ENCODE data around the gene IL17RC. TPM values are rescaled to one million over a fixed set of nuclear protein-coding genes. Genes with fewer than 3 reads are reported as not detected.
A peak's percentile ranks its signal among the peaks of the same experiment; 100 is the strongest.
"Not testable (repeated sequence)": the region's sequence is repeated elsewhere in the genome, so short reads cannot be mapped to it uniquely, and the experiment has no call there.

IL17RC gene
- total RNA-seq, 2 experiments from 2014 or later: 0.40 to 0.46 TPM

GRCh38 chr3:9883706-9884554, 33.0 kb upstream of the IL17RC start:
- Mint-ChIP-seq H3K4me3 (no peak overlapping the region), H3K36me3 (no peaks in the 10 kb centered on the region), H3K9me3 (no peaks in the 10 kb centered on the region), H3K4me1 (ENCODE audit: low read depth) (no peaks in the 10 kb centered on the region), H3K27ac (no peak overlapping the region), H3K27me3 (no peaks in the 10 kb centered on the region)
- DNase-seq: no peak
- POLR2A ChIA-PET: interaction anchor here (0.7 kb wide), 2 partner anchors 24 to 75 kb away, joined by 3 read pairs; no protein-coding TSS in a partner anchor
- intact Hi-C loops (cut with micrococcal nuclease): no loop called here
- CTCF ChIA-PET: interaction anchor here (1.1 to 2.0 kb wide), 2 partner anchors 49 to 157 kb away, joined by 3 to 9 read pairs; partner anchors contain the start of gene CRELD1

GRCh38 chr3:9884555-9885165, 32.2 kb upstream of the IL17RC start:
- intact Hi-C loops (cut with micrococcal nuclease): no loop called here
- Mint-ChIP-seq H3K4me1 (ENCODE audit: low read depth) (no peaks in the 10 kb centered on the region), H3K27ac (no peak overlapping the region), H3K4me3 (no peak overlapping the region), H3K27me3 (no peaks in the 10 kb centered on the region), H3K9me3 (no peaks in the 10 kb centered on the region), H3K36me3 (no peaks in the 10 kb centered on the region)
- CTCF ChIA-PET: interaction anchor here (1.1 to 2.0 kb wide), 3 partner anchors 36 to 157 kb away, joined by 3 to 9 read pairs (median 3); partner anchors contain the start of gene CRELD1
- DNase-seq: no peak
- POLR2A ChIA-PET: no interaction called here

GRCh38 chr3:9886328-9886727, 30.6 kb upstream of the IL17RC start:
- Mint-ChIP-seq H3K27me3 (no peaks in the 10 kb centered on the region), H3K27ac (no peak overlapping the region), H3K9me3 (no peaks in the 10 kb centered on the region), H3K4me3 (no peak overlapping the region), H3K36me3 (peaks cover 5% of the 10 kb centered on the region), H3K4me1 (ENCODE audit: low read depth) (peaks cover 2% of the 10 kb centered on the region)
- POLR2A ChIA-PET: no interaction called here
- DNase-seq: no peak
- intact Hi-C loops (cut with micrococcal nuclease): no loop called here
- CTCF ChIA-PET: interaction anchor here (0.6 kb wide), 1 partner anchor 45 kb away, joined by 4 read pairs; no protein-coding TSS in a partner anchor

- H3K36me3 Mint-ChIP-seq: peaks cover 11% of the 10 kb centered on the region
- H3K27me3 Mint-ChIP-seq: no peaks in the 10 kb centered on the region
- CTCF ChIA-PET: no interaction called here
- no peaks in the 10 kb centered on the region for H3K9me3 Mint-ChIP-seq
- POLR2A ChIA-PET: no interaction called here
- no peak overlapping the region for H3K27ac Mint-ChIP-seq
- DNase-seq: no peak
- H3K4me3 Mint-ChIP-seq: no peak overlapping the region
- intact Hi-C loops (cut with micrococcal nuclease): no loop called here
- H3K4me1 Mint-ChIP-seq (ENCODE audit: low read depth): peaks cover 8% of the 10 kb centered on the region
Measured at GRCh38 chr3:9887480-9887879, 29.4 kb upstream of the IL17RC start.

- H3K4me1 Mint-ChIP-seq (ENCODE audit: low read depth): peaks cover 17% of the 10 kb centered on the region
- no peak overlapping the region for H3K27ac Mint-ChIP-seq
- DNase-seq: no peak
- intact Hi-C loops (cut with micrococcal nuclease): no loop called here
- no peak overlapping the region for H3K4me3 Mint-ChIP-seq
- CTCF ChIA-PET: interaction anchor here (1.4 kb wide), 1 partner anchor 40 kb away, joined by 3 read pairs; no protein-coding TSS in a partner anchor
- peaks cover 20% of the 10 kb centered on the region for H3K36me3 Mint-ChIP-seq
- H3K27me3 Mint-ChIP-seq: no peaks in the 10 kb centered on the region
- H3K9me3 Mint-ChIP-seq: no peaks in the 10 kb centered on the region
- POLR2A ChIA-PET: no interaction called here
Measured at GRCh38 chr3:9888540-9888939, 28.4 kb upstream of the IL17RC start.

GRCh38 chr3:9889405-9889804, 27.5 kb upstream of the IL17RC start:
- peaks cover 27% of the 10 kb centered on the region for H3K36me3 Mint-ChIP-seq
- no peak for DNase-seq
- peaks cover 24% of the 10 kb centered on the region for H3K4me1 Mint-ChIP-seq (ENCODE audit: low read depth)
- no peaks in the 10 kb centered on the region for H3K9me3 Mint-ChIP-seq
- H3K27me3 Mint-ChIP-seq: no peaks in the 10 kb centered on the region
- H3K27ac Mint-ChIP-seq: peak overlapping the region; percentile 99
- intact Hi-C loops (cut with micrococcal nuclease): no loop called here
- POLR2A ChIA-PET: interaction anchor here (2.8 kb wide), 1 partner anchor 43 kb away, joined by 24 read pairs; the partner anchor contains the start of gene CRELD1
- CTCF ChIA-PET: interaction anchor here (1.4 kb wide), 1 partner anchor 41 kb away, joined by 3 read pairs; no protein-coding TSS in a partner anchor
- peak overlapping the region; percentile 99 for H3K4me3 Mint-ChIP-seq

GRCh38 chr3:9890249-9891071, 26.4 kb upstream of the IL17RC start, which contains the start of gene JAGN1:
Gene JAGN1 (plus strand): TSS chr3:9890610. CDS start chr3:9890723, 113 bp downstream.
- Mint-ChIP-seq H3K27me3 (no peaks in the 10 kb centered on the region), H3K4me3 (peak within 1 kb of the TSS; percentile 99), H3K4me1 (ENCODE audit: low read depth) (peaks cover 31% of the 10 kb centered on the region), H3K27ac (peak within 1 kb of the TSS; percentile 99), H3K9me3 (no peaks in the 10 kb centered on the region), H3K36me3 (peaks cover 31% of the 10 kb centered on the region)
- ChIA-PET CTCF (interaction anchor here (1.0 to 2.6 kb wide), 4 partner anchors 12 to 128 kb away, joined by 3 to 15 read pairs (median 4); partner anchors contain the start of genes CRELD1 and IL17RE), POLR2A (interaction anchor here (0.7 to 2.8 kb wide), 12 partner anchors 12 to 430 kb away, joined by 3 to 24 read pairs (median 4); partner anchors contain the start of genes CAMK1, CRELD1, EMC3 and IL17RE)
- peak; percentile 96 for DNase-seq
- intact Hi-C loops (cut with micrococcal nuclease): loop anchor here (1.0 to 10.0 kb wide), 8 partner anchors 18 to 496 kb away; partner anchors contain the start of genes EMC3, MTMR14, RPUSD3 and SETD5

GRCh38 chr3:9891072-9891622, 25.8 kb upstream of the IL17RC start:
- H3K27me3 Mint-ChIP-seq: no peaks in the 10 kb centered on the region
- H3K36me3 Mint-ChIP-seq: peaks cover 32% of the 10 kb centered on the region
- intact Hi-C loops (cut with micrococcal nuclease): loop anchor here (2.0 to 10.0 kb wide), 5 partner anchors 18 to 496 kb away; partner anchors contain the start of genes EMC3, RPUSD3 and SETD5
- peak overlapping the region; percentile 99 for H3K4me3 Mint-ChIP-seq
- H3K4me1 Mint-ChIP-seq (ENCODE audit: low read depth): peaks cover 33% of the 10 kb centered on the region
- ChIA-PET POLR2A (interaction anchor here (1.0 to 2.8 kb wide), 10 partner anchors 12 to 430 kb away, joined by 3 to 24 read pairs (median 4); partner anchors contain the start of genes CAMK1, CRELD1, EMC3 and IL17RE), CTCF (interaction anchor here (1.0 to 2.6 kb wide), 6 partner anchors 11 to 127 kb away, joined by 3 to 15 read pairs (median 4); partner anchors contain the start of genes CRELD1 and IL17RE)
- DNase-seq: no peak
- H3K9me3 Mint-ChIP-seq: no peaks in the 10 kb centered on the region
- peak overlapping the region; percentile 99 for H3K27ac Mint-ChIP-seq

GRCh38 chr3:9893739-9894138, 23.2 kb upstream of the IL17RC start:
- no peaks in the 10 kb centered on the region for H3K9me3 Mint-ChIP-seq
- H3K4me1 Mint-ChIP-seq (ENCODE audit: low read depth): peaks cover 37% of the 10 kb centered on the region
- ChIA-PET CTCF (interaction anchor here (0.6 to 2.3 kb wide), 4 partner anchors 9 to 57 kb away, joined by 3 to 8 read pairs (median 6); partner anchors contain the start of gene IL17RE), POLR2A (interaction anchor here (1.1 to 1.4 kb wide), 2 partner anchors 9 to 19 kb away, joined by 4 to 5 read pairs; partner anchors contain the start of gene IL17RE)
- peak overlapping the region; percentile 43 for H3K27ac Mint-ChIP-seq
- H3K4me3 Mint-ChIP-seq: no peak overlapping the region
- intact Hi-C loops (cut with micrococcal nuclease): loop anchor here (5.0 to 10.0 kb wide), 2 partner anchors 94 to 499 kb away; partner anchors contain the start of genes EMC3 and SETD5
- no peak for DNase-seq
- peaks cover 32% of the 10 kb centered on the region for H3K36me3 Mint-ChIP-seq
- no peaks in the 10 kb centered on the region for H3K27me3 Mint-ChIP-seq

GRCh38 chr3:9895715-9896114, 21.2 kb upstream of the IL17RC start:
- DNase-seq, POLR2A ChIA-PET, H3K27ac Mint-ChIP-seq, H3K27me3 Mint-ChIP-seq, H3K9me3 Mint-ChIP-seq, H3K4me3 Mint-ChIP-seq: not testable (repeated sequence)
- intact Hi-C loops (cut with micrococcal nuclease): loop anchor here (10.0 kb wide), 1 partner anchor 501 kb away; the partner anchor contains the start of gene SETD5
- peaks cover 37% of the 10 kb centered on the region for H3K4me1 Mint-ChIP-seq (ENCODE audit: low read depth)
- CTCF ChIA-PET: interaction anchor here (0.6 kb wide), 1 partner anchor 352 kb away, joined by 4 read pairs; no protein-coding TSS in a partner anchor
- peaks cover 30% of the 10 kb centered on the region for H3K36me3 Mint-ChIP-seq

All from activated CD4-positive, alpha-beta memory T cell treated with anti-CD3 and anti-CD28 coated beads for 36 hours (primary cell).